Measurements from ENCODE around the gene WIPF2.

The WIPF2 gene

GRCh38 chr17:40179923-40180659, 39.0 kb upstream of the WIPF2 start:
- TF ChIP-seq MYC (IDR thresholded peaks at IDR 0.05; ENCODE audit: low read depth, low read length), result no peak
- TF ChIP-seq POLR2A (IDR thresholded peaks at IDR 0.05; ENCODE audit: extremely low read depth, insufficient read length), result no peak
- TF ChIP-seq CTCF (IDR thresholded peaks at IDR 0.05; ENCODE audit: low read depth, low read length), result no peak
- TF ChIP-seq MAX (IDR thresholded peaks at IDR 0.05; ENCODE audit: low read depth, low read length), result no peak
- peak; percentile 88 for DNase-seq (ENCODE audit: low read depth)
- H3K4me3 ChIP-seq (ENCODE audit: low read depth, low read length), result no peak overlapping the region

- no peak overlapping the region for H3K4me3 ChIP-seq (ENCODE audit: low read depth, low read length)
Observed at GRCh38 chr17:40180694-40181093, 38.4 kb upstream of the WIPF2 start.

GRCh38 chr17:40181205-40181604, 37.9 kb upstream of the WIPF2 start:
- H3K4me3 ChIP-seq (ENCODE audit: low read depth, low read length), result no peak overlapping the region
- TF ChIP-seq POLR2A (IDR thresholded peaks at IDR 0.05; ENCODE audit: extremely low read depth, insufficient read length) (no peak), MAX (IDR thresholded peaks at IDR 0.05; ENCODE audit: low read depth, low read length) (no peak), MYC (IDR thresholded peaks at IDR 0.05; ENCODE audit: low read depth, low read length) (no peak), CTCF (IDR thresholded peaks at IDR 0.05; ENCODE audit: low read depth, low read length) (no peak)
- DNase-seq (ENCODE audit: low read depth), result no peak

More at GRCh38 chr17:40180694-40181093, 38.4 kb upstream of the WIPF2 start:
- TF ChIP-seq MAX (IDR thresholded peaks at IDR 0.05; ENCODE audit: low read depth, low read length) (no peak), POLR2A (IDR thresholded peaks at IDR 0.05; ENCODE audit: extremely low read depth, insufficient read length) (no peak), CTCF (IDR thresholded peaks at IDR 0.05; ENCODE audit: low read depth, low read length) (no peak), MYC (IDR thresholded peaks at IDR 0.05; ENCODE audit: low read depth, low read length) (no peak)
- DNase-seq (ENCODE audit: low read depth), result no peak

GRCh38 chr17:40182606-40183005, 36.5 kb upstream of the WIPF2 start:
- no peak overlapping the region for H3K4me3 ChIP-seq (ENCODE audit: low read depth, low read length)
- TF ChIP-seq MAX (IDR thresholded peaks at IDR 0.05; ENCODE audit: low read depth, low read length) (no peak), MYC (IDR thresholded peaks at IDR 0.05; ENCODE audit: low read depth, low read length) (no peak), CTCF (IDR thresholded peaks at IDR 0.05; ENCODE audit: low read depth, low read length) (no peak), POLR2A (IDR thresholded peaks at IDR 0.05; ENCODE audit: extremely low read depth, insufficient read length) (no peak)

GRCh38 chr17:40187238-40187637, 31.9 kb upstream of the WIPF2 start:
- DNase-seq (ENCODE audit: low read depth), result no peak
- no peak for TF ChIP-seq MYC (IDR thresholded peaks at IDR 0.05; ENCODE audit: low read depth, low read length)
- no peak for TF ChIP-seq POLR2A (IDR thresholded peaks at IDR 0.05; ENCODE audit: extremely low read depth, insufficient read length)
- TF ChIP-seq CTCF (IDR thresholded peaks at IDR 0.05; ENCODE audit: low read depth, low read length), result no peak

More at GRCh38 chr17:40182606-40183005, 36.5 kb upstream of the WIPF2 start:
- no peak for DNase-seq (ENCODE audit: low read depth)

More at GRCh38 chr17:40187238-40187637, 31.9 kb upstream of the WIPF2 start:
- no peak overlapping the region for H3K4me3 ChIP-seq (ENCODE audit: low read depth, low read length)

Data from NB4 (cell line).